Measurements from ENCODE around the gene SLC34A1.

- TF ChIP-seq CTCF (IDR thresholded peaks at IDR 0.05; ENCODE audit: low read length) (no peak), EZH2 (IDR thresholded peaks at IDR 0.05; ENCODE audit: borderline replicate concordance, low read length) (no peak)
Observed at GRCh38 chr5:177384134-177384533, at the start of gene SLC34A1.

Data from OCI-LY1 (cell line).